Measurements from ENCODE around the gene GZF1.
A peak's percentile ranks its signal among the peaks of the same experiment; 100 is the strongest.

Gene GZF1

GRCh38 chr20:23407781-23408464, 45.9 kb downstream of the GZF1 start:
- no peak for DNase-seq (ENCODE audit: low read depth in 2 of 2)

- no peak for DNase-seq (ENCODE audit: low read depth in 2 of 2)
Measured at GRCh38 chr20:23408957-23409356, 47.0 kb downstream of the GZF1 start.

GRCh38 chr20:23409800-23410199, 47.8 kb downstream of the GZF1 start:
- DNase-seq (ENCODE audit: low read depth in 2 of 2) = no peak

GRCh38 chr20:23410916-23411695, 49.1 kb downstream of the GZF1 start:
- no peak for DNase-seq (ENCODE audit: low read depth in 2 of 2)

GRCh38 chr20:23412026-23412425, 50.0 kb downstream of the GZF1 start:
- no peak for DNase-seq (ENCODE audit: low read depth in 2 of 2)

- DNase-seq (ENCODE audit: low read depth in 2 of 2) = no peak
Measured at GRCh38 chr20:23413862-23414422, 52.0 kb downstream of the GZF1 start.

GRCh38 chr20:23414526-23415188, 52.7 kb downstream of the GZF1 start:
- no peak for DNase-seq (ENCODE audit: low read depth in 2 of 2)

GRCh38 chr20:23415555-23415954, 53.6 kb downstream of the GZF1 start:
- no peak for DNase-seq (ENCODE audit: low read depth in 2 of 2)

GRCh38 chr20:23415959-23416583, 54.1 kb downstream of the GZF1 start:
- no peak for DNase-seq (ENCODE audit: low read depth in 2 of 2)

- DNase-seq (ENCODE audit: low read depth in 2 of 2) = no peak
Measured at GRCh38 chr20:23417861-23418260, 55.9 kb downstream of the GZF1 start.

GRCh38 chr20:23419657-23419994, 57.6 kb downstream of the GZF1 start:
- no peak for DNase-seq (ENCODE audit: low read depth in 2 of 2)

GRCh38 chr20:23419995-23420901, 58.3 kb downstream of the GZF1 start:
- peak; percentile 27 to 35 for DNase-seq (ENCODE audit: low read depth in 2 of 2)

- peak; percentile 85 to 86 for DNase-seq (ENCODE audit: low read depth in 2 of 2)
Measured at GRCh38 chr20:23420943-23421931, 59.3 kb downstream of the GZF1 start, which contains the start of gene NAPB. Gene NAPB (minus strand): TSS chr20:23421488. CDS start chr20:23421402, 86 bp downstream.
